Activated gamma-delta T cell (primary cell): ENCODE measurements around the gene ETFA.
"Not testable (repeated sequence)": the region's sequence is repeated elsewhere in the genome, so short reads cannot be mapped to it uniquely, and the experiment has no call there.

Experiments used
- DNase-seq: peaks from one replicate; lab custom pipeline; 2025; lab: John Stamatoyannopoulos, UW

ETFA gene

DNA sequence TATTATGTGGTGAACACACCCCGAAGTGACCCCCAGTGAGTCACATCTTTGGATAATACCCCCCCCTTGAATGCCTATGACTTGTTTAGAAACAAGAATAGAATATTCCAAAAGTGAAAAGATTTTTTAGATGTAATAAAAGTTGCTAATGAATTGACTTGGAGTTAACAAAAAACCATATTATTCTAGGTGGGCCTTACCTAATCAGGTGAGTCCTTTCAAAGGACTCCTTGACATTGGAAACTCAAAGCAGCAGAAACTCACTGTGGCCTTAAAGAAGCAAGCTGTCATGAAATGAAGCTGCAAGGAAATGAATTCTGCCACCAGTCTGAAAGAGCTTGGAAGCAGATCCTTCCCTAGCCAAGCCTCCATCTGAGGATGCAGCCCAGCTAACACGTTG is 14.4 kb upstream of the ETFA start:
- DNase-seq: no peak

DNA sequence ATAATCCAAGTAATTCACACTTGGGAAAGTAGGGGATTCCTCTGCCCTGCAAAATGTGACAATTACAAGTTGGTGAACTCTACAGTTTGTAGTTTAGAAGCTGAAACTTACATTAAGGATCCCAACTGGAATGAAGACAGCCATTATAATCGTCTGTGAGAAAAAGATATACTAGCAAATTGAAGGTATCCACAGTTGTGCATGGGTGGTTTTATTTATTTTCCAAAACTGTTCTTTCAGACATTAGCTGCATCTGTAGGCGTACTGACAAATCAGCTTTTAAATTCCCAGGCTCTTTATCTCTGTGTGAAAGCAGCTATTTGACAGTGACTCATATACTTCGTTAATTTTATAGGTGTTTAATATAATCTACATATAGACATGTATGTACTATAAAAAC is 12.8 kb upstream of the ETFA start:
- no peak for DNase-seq

DNA sequence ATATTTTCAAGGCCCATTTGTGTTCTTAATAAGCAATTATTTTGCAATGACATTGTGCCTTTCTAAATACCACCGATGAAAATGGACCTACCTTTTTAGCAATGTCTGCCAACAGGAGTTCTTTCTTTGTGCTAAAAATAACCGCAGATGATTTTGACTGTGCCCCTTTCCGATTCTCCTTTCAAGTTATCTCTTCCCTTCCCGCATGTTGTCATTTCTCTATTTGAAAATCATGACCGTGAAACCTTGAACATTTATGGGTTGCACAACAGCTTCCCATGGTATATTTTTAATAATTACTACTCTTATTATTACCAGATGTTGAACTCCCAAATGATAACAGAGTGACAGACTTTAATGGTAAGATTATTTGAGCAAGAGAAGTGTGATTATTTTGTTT is 10.3 kb upstream of the ETFA start:
- DNase-seq: no peak

DNA sequence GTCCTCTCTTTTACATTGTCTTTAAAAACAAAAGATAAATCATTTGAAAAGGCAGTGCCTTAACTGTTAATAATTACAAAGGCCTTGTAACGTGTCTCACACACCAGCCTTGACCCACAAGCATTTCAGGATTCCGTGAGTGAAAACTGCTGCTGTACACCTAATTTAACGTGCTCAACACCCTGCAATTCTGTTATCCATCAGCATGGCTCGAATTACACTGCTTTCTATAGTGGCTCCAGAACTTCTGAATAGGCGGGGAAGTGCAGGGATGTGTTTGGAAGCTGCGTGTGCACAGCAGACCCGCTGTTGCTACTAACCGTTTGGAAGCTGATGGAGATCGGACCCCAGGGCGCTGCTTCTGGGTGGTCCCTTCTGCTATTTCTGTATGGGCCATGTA is 9.9 kb upstream of the ETFA start:
- DNase-seq: no peak

DNA sequence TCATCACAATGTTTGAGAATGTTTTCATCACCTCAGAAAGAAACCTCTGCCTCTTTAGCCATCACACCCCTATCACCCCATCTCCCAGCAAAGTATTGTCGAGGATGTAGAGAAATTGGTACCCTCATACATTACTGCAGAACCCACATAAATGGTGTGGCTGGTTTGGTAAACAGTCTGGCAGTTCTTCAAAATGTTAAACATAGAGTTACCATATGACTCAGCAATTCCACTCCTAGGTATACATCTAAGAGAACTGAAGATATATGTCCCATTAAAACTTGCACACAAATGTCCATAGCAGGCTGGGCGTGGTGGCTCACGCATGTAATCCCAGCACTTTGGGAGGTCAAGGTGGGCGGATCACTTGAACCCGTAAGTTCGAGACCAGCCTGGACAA is 8.7 kb upstream of the ETFA start:
- no peak for DNase-seq

DNA sequence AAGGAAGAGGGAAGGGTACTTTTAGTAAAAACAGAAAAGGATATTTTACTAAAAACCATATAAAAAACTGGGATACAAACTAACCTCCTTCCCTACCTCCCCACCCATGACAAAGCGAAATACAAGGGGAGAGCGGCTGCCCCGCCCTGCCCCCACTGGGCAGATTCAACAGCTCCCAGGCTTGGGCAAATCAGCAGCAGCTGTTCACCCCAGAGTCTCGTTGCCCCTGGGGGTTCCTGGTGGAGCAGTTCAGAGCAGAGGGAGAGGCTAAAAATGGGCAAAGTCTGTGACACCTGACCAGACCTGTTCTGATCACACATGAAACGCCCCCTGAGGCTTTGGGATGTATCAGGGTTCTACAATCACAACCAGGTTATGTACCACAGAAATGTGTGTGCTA is 2.5 kb upstream of the ETFA start:
- no peak for DNase-seq

DNA sequence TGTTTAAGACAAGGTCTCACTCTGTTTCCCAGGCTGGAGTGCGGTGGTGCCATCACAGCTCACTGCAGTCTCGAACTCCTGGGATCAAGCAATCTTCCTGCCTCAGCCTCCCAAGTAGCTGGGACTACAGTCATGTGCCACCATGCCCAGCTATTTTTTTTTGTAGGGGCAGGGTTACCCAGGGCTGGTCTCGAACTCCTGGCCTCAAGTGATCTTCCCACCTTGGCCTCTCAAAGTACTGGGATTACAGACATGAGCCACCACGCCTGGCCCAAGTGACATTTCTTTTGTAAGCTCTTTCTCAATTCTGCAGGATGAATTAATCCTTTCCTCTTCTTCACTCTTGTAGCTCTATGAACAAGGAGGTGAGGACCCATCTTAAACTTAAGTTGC is 1.9 kb upstream of the ETFA start:
- not testable (repeated sequence) for DNase-seq

DNA sequence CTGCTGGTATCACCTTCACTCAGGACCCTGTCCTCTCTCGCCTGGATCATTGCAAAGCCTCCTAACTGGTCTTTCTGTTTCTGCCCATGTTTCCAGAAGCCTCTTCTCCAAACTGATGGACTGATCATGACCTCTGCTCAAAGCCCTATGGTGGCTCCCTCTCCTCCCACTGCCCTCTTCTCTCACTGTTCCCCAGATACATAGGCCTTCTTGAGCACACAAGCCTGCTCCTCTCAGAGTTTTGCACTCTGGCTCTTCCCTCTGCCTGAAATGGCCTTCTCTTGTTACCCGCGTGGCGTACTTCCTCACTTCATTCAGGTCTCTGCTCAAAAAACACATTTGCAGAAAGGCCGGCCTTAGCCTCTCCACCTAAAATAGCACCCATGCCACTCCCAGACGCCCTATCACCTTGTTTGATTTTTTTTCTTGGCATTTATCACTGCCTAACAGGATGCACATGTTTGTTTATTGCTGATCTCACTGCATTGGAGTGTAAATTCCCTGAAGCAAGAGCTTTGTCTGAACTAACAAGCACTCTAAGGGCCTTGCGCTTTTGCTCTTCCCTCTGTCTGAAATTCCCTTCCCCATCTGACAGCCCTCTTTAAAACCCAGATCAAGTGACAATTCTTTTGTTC is 1.4 kb upstream of the ETFA start:
- DNase-seq: no peak

DNA sequence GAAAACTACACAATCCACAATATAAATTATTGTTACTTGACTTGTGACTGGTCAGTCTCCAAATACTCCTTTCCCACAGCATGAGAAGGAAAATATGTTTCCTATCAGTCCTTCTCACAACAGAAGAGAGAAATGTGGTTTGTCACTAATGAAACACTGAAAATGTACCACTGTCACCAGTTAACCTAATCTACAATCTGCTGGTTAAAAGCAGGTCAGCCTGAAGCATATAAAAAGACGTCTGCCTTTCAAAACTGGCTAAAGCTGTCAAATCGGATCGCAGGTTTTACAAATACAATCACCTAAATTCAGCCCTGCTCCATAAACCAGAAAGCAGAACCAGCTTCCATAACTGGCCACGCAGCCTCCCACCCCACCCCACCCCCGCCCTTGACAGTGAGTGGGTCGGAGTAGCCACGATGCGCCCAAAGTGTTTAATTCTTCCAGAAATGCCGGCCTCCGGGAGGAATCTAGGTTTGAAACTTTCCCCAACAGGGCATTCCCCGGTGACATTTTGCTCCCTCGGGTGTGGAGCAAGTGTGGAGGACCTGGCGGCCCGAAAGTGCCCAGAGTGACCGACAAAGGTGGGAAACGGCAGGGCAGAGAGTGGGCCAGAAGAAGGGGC is 682 bp downstream of the ETFA start:
- no peak for DNase-seq

DNA sequence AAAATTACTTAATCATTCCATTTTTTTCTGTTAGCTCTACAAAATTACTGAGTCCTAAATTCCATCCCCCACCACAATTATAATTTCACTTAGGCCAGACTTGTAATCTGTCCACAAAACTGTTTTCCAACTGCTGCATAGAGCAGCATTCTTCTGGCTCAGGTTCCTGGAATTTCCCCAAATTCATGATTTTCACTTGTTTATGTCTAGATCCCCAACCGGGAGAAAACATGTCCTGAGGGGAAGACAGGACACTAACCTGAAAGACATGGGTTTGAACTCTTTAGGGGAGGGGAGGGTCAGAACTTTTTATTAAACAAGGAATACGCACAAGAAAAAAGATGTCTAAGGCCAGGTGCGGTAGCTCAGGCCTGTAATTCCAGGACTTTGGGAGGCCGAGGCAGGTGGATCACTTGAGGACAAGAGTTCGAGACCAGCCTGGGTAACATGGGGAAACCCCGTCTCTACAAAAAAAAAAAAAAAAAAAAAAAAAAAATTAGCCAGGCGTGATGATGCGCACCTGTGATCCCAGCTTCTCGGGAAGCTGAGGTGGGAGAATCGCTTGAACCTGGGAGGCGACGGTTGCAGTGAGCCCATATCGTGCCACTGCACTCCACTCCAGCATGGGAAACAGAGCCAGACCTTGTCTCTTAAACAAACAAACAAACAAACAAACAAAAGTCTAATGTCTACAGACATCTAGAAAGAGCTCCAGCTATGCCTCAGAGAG is 1.5 kb downstream of the ETFA start:
- no peak for DNase-seq

DNA sequence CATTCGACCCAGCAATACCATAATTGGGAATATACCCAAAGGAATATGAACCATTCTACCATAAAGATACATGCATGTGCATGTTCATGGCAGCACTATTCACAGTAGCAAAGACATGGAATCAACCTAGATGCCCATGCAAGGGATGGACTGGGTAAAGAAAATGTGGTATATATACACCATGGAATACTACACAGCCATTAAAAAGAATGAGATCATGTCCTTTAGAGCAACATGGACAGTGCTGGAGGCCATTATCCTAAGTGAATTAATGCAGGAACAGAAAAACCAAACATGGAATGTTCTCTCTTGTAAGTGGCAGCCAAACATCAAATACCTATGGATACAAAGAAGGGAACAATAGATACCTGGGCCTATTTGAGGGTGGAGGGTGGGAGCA is 7.4 kb downstream of the ETFA start:
- DNase-seq: no peak

DNA sequence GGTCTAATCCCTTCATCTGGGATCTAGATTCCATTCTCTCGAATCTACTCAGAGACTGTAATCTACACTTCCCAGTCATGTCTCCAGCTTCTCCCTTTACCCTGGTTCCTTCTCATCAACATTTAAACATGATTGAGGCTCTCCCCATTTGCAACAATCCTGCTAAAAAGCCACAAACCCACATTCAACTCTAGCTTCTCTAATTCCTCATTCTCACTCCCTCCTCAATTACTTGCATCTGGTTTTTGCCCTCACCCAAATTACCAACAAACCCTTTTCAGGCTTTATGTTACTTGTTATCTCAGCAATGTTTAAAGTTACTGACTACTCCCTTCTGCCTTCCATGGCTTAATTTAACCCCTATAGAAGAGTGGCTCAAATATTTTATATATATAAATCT is 11.5 kb downstream of the ETFA start:
- DNase-seq: no peak

DNA sequence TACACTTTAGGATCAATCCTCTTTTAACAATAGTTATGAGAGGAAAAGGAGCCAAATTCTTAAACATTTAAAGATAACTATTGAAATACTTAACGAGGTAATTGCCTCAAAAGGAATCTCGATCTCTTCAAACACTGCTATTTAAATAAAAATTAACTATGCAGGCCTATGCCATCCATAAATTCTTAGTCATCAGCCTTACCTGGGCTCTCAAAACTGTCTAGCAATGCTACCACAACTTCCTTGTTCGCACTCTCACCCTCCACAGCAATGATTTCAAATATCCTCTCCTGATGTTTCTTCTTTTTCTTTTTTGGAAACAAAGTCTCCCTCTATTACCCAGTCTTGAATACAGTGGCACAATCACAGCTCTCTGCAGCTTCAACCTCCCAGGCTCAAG is 12.3 kb downstream of the ETFA start:
- no peak for DNase-seq

DNA sequence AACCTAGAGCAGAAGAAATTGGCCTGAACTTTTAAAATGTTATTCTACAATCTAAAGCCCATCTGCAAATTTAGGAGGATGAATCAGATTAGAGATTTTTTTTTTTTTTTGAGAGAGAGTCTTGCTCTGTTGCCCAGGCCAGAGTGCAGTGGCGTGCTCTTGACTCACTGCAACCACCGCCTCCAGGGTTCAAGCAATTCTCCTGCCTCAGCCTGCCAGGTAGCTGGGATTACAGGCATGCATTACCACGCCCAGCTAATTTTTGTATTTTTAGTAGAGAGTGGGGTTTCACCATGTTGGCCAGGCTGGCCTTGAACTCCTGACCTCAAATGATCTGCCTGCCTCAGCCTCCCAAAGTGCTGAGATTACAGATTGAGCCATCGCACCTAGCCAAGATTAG is 13.3 kb downstream of the ETFA start:
- DNase-seq: not testable (repeated sequence)

DNA sequence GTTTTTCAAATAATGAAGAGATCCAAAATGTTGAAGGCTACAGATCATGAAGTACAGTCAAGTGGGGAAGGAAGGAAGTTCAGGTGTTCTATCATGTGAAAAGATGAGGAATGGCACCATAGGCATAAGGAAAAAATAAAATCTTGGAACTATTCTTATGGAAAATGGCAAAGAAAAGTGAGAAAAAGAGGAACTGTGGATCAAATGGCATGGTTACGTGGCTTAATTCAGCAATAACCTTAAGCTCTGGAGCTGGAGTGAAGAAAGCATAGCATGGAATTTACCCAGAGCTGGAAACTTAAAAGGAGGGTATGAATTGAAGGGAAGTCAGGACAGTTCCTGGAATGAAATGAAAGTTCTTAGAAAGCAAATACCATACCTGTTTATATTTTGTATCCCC is 14.4 kb downstream of the ETFA start:
- DNase-seq: no peak

DNA sequence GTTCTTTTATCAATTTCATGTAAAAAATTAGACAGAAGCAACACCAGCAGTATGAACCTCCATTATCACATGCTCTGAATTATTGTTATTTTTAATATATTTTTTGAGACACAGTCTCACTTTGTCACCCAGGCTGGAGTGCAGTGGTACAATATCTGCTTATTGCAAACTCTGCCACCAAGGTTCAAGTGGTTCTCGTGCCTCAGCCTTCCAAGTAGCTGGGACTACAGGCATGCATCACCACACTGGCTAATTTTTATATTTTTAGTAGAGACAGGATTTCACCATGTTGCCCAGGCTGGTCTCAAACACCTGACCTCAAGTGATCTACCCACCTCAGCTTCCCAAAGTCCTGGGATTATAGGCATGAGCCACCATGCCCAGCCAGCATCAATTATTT is 16.8 kb downstream of the ETFA start:
- DNase-seq: not testable (repeated sequence)

DNA sequence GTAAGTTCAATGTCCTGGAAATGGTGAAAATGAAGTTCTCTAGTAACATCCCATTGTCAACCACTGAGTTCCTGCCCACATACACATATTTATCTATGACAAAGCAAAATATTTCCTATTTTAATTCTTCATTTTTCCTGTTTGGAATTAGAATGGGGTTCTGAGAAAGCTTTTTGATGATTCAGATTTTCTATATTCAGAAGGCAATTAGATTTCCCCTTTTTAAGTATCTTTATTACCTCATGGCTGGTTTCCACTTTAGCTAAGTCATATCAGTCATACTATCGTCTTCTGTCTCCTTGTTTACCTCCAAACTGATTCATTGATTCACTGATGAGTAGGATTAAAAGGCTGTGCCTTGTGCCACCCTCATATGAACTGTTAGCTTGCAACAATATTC is 17.9 kb downstream of the ETFA start:
- DNase-seq: no peak

DNA sequence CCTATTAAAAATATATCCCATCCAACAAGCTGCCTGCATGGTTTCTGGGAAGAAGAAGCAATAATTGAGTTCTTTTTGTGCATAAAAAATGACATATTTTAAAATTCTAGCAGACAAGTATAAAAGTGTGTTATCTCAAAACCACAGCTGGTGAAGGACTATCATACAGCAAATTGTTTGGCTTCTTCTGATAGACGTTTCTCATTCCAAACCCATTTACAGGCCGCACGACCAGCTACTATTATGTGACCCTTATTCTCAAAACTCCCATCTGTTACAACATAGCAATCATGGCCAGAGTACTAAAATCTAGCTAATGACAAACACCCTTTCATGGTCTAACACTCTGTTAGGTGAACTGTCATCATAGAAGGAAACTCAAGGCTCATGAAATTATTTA is 21.7 kb downstream of the ETFA start:
- no peak for DNase-seq

DNA sequence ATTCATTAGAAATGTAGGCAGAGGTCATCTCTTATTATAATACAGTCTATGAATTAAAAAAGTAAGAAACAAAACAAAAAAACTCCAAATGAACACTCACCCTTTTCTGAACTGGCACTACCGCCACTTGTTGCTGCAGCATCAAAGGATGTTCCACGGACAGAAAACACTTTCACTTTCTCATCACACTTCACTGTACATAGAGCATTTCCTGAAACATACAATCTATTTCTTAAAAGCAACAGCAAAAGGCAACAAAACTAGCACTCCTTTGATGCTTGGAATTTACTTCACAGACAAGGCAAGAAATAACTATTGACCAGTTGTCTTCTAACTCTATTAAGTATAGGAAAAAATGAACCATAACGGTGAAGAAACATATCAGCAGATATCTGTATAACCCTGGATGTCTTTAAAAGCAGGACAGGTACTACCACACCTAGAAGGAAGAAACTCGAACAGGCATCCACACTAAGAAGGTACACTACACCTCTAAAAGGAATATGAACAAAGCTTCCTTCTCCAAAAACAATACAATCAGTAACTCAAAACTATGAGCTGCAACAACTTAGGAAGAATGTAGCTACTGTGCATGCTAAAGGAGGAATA is 24.9 kb downstream of the ETFA start:
- no peak for DNase-seq

DNA sequence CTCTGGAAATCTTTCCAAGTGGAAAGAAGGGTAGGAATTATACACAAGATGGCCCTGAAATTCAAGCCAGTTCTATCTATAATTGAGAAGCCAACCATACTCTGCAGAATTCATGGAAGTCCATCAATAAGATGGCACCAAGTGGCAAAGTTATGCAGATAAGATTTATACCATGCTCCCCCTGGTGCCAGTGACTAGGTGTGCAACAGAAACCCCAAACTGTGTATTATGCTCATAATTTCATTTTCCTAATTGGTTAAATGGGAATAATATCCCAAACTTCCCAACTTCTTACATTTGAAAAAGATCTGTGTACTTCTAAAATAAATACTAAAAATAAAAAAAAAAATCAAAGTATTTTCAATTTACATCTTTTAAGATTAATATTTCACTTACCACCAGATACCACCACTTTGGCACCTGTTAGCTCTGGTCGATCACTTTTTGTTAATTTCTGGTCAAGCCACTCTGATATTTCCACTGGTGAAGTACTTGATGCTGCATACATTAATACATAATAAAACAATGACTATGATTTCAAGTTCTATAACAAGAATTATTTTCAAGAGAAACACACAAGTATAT is 25.9 kb downstream of the ETFA start:
- DNase-seq: no peak

DNA sequence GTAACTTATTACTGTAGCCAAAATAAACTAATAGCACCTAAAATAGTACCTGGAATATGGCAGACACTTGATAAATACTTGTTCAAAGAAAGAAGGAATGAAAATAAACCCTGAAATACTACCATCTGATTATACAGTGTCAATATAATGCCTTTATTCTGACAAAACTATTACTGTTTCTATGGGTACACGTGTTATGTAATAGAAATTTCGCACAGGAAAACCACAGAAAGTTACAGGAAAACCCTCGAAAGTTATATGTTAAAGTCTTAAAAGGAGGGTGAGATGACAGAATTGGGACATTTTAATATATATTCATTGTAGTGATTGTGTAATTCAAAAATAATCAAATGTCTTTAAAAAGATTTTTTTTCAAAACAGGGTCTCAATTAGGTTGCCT is 28.8 kb downstream of the ETFA start:
- no peak for DNase-seq

DNA sequence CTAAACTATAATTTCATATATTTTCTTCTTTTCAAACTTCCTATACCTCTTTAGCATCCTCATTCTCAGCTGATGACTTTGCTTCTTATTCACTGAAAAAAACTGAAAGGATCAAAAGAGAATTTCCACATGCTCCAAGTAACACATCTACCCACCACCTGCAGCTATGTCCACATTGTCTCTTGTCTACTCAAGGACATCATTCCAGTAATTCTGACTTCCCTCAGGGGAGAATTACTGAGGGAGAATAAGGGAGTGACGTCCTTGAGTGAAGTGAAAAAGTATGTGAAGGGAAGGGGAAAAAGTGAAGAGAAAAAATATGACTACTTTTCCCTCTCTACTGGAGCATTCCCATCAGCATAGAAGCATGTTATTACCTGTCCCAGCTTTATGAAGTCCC is 32.6 kb downstream of the ETFA start:
- DNase-seq: no peak

DNA sequence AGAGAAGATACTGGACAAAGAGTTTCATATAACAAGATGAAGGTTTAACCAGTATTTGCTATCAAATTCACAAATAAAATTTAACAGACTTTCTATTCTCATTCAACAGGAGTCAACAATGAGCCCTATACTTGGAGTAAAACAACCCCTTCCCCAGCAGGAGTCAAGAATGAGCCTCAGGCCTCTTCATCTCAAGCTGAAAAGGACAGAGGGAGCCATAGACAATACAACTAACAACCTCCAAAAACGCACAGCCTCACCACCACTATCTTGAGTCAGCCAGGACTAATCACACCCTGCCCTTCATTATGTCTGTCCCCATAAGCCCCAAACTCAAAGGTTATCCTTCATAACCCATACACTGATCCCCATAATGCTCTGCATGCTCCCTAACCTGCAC is 36.4 kb downstream of the ETFA start:
- no peak for DNase-seq
